PFSK-1 (cell line): ENCODE results near the gene TENM3.

ENCODE experiments used
- FOXP2 ChIP-seq: optimal IDR thresholded peaks from 2 replicates; pipeline ENCODE3; 2011; ENCODE audit warnings: borderline replicate concordance, control low read depth, inconsistent platforms; ENCODE audit not compliant: insufficient read depth; ENCODE audit errors: extremely low read length, extremely low read depth
- REST ChIP-seq, 2 experiments: IDR thresholded peaks; 2 replicates each; pipeline versions ENCODE4 v1.6.1 to v1.8.0; 2011 to 2012; ENCODE audit warnings: low read depth in 2 of 2, low read length in 2 of 2, control low read depth in 1 of 2, inconsistent platforms in 1 of 2, mild to moderate bottlenecking in 1 of 2, moderate library complexity in 1 of 2; ENCODE audit not compliant: insufficient read depth in 1 of 2
- SIN3A ChIP-seq: IDR thresholded peaks from 2 replicates; pipeline ENCODE4 v1.6.1; 2012; ENCODE audit warnings: mild to moderate bottlenecking, low read length, moderate library complexity, borderline replicate concordance; ENCODE audit not compliant: insufficient read depth
- TAF1 ChIP-seq: IDR thresholded peaks from 2 replicates; pipeline ENCODE4 v1.6.1; 2012; ENCODE audit warnings: low read length, control low read depth, borderline replicate concordance; ENCODE audit not compliant: insufficient read depth

GRCh38 chr4:182478475-182478874 is 235.3 kb downstream of the TENM3 start:
- TF ChIP-seq REST (IDR thresholded peaks at IDR 0.05; ENCODE audit: insufficient read depth in 1 of 2, low read depth in 2 of 2, low read length in 2 of 2) = no peak
- no peak for TF ChIP-seq FOXP2
- no peak for TF ChIP-seq SIN3A
- TF ChIP-seq TAF1 = no peak
